H1 (cell line): ENCODE data around the gene PRPF31. TPM values are rescaled to one million over a fixed set of nuclear protein-coding genes. Genes with fewer than 3 reads are reported as not detected.
A peak's percentile ranks its signal among the peaks of the same experiment; 100 is the strongest.

Experiments used
- CTCF ChIP-seq, 3 experiments: IDR thresholded peaks; 1 replicate in 2 of 3; 2 replicates in 1 of 3; pipeline versions ENCODE4 v1.5.1 to v1.6.1; 2011; ENCODE audit warnings: low read length in 3 of 3, mild to moderate bottlenecking in 3 of 3, inconsistent platforms in 2 of 3, low read depth in 1 of 3, moderate library complexity in 1 of 3; ENCODE audit not compliant: insufficient read depth in 1 of 3; ENCODE audit errors: control extremely low read depth in 1 of 3
- EP300 ChIP-seq, 2 experiments: IDR thresholded peaks; 1 replicate in 1 of 2; 2 replicates in 1 of 2; pipeline ENCODE4 v1.6.1; 2011 to 2012; ENCODE audit warnings: low read depth in 2 of 2, low read length in 2 of 2, mild to moderate bottlenecking in 2 of 2, borderline replicate concordance in 1 of 2, inconsistent platforms in 1 of 2, moderate library complexity in 1 of 2
- SIN3A ChIP-seq, 2 experiments: IDR thresholded peaks in 1 of 2; conservative IDR thresholded peaks in 1 of 2; 2 replicates each; pipeline ENCODE4 v1.6.1; 2011 to 2012; ENCODE audit warnings: low read length in 2 of 2, improper control_type of control experiment in 1 of 2, low read depth in 1 of 2, mild to moderate bottlenecking in 1 of 2
- SRF ChIP-seq: IDR thresholded peaks from 2 replicates; pipeline ENCODE4 v1.6.1; 2011; ENCODE audit warnings: mild to moderate bottlenecking, low read depth, low read length, moderate library complexity
- polyA plus RNA-seq, 7 experiments: library from polyadenylated mRNA; depleted of rRNA in 3 of 7; stranded (reverse) in 5 of 7; unstranded in 2 of 7; fragments of >200 nt in 5 of 7; fragments of 200-250 nt in 2 of 7; gene quantifications; 1 replicate in 5 of 7; 2 replicates in 1 of 7; 4 replicates in 1 of 7; pipeline versions ENCODE4 v1.2.1 to v1.2.3, GENCODE V29; 2011 to 2013; ENCODE audit warnings: missing spikeins in 2 of 7, mixed read lengths in 2 of 7
- total RNA-seq: library from RNA; stranded (reverse); fragmentation: NEBNext Ultra II Directional; extraction: Animal tissue kit (Norgen Biotek cat#: 25700); gene quantifications from 2 replicates; pipeline ENCODE4 v1.2.1, GENCODE V29; 2021

Gene PRPF31
- total and polyA plus RNA-seq, 2 of the 8 experiments (the other 6 are each of a cell fraction or from before 2014, with no cell fraction given) = 51.1 to 97.4 TPM

- peak; percentile 81 to 92 (median 91) for TF ChIP-seq CTCF (IDR thresholded peaks at IDR 0.05; ENCODE audit: control extremely low read depth in 1 of 3, insufficient read depth in 1 of 3, low read depth in 1 of 3, low read length in 3 of 3)
- peak in 1 of 2 experiments; percentile 59; a peak in 1 of 4 replicates for TF ChIP-seq SIN3A (conservative IDR thresholded peaks at IDR 0.05 in 1 of 2, IDR thresholded peaks at IDR 0.05 in 1 of 2; ENCODE audit: low read depth in 1 of 2, low read length in 2 of 2)
- no peak for TF ChIP-seq SRF
- no peak for TF ChIP-seq EP300 (IDR thresholded peaks at IDR 0.05; ENCODE audit: borderline replicate concordance in 1 of 2, low read depth in 2 of 2, low read length in 2 of 2)
These were observed 52.8 kb downstream of the PRPF31 start (continued) for GRCh38 chr19:54168174-54168917.
